HEK293 (cell line): ENCODE results near the gene PTGES3L.

ENCODE experiments used
- ATF2 ChIP-seq: fragments of 450-650 bp; formaldehyde crosslinking; IDR thresholded peaks from 2 replicates; pipeline ENCODE4 v1.5.1; 2016; ENCODE audit warnings: missing biosample characterization, missing genetic modification characterization, low read depth
- CTCF ChIP-seq: fragments of 450-650 bp; formaldehyde crosslinking; IDR thresholded peaks from 2 replicates; pipeline ENCODE4 v1.5.1; 2016; ENCODE audit warnings: missing biosample characterization, missing genetic modification characterization
- SP2 ChIP-seq: fragments of 450-650 bp; formaldehyde crosslinking; IDR thresholded peaks from 2 replicates; pipeline ENCODE4 v1.5.1; 2016; ENCODE audit warnings: missing biosample characterization, missing genetic modification characterization
- ZBTB7A ChIP-seq: fragments of 450-650 bp; formaldehyde crosslinking; IDR thresholded peaks from 2 replicates; pipeline ENCODE4 v1.5.1; 2016; ENCODE audit warnings: low read depth, missing biosample characterization, missing genetic modification characterization

GRCh38 chr17:43025290-43025657 is 45.4 kb upstream of the PTGES3L start:
- no peak; the same call in 1 of the 2 replicates for TF ChIP-seq SP2 (tag by site-specific recombination)
- TF ChIP-seq ZBTB7A (tag by site-specific recombination), result 0 out of 2 replicates have a peak, but pooled peaks have one; percentile 62
- no peak for TF ChIP-seq ATF2 (tag by site-specific recombination)
- no peak for TF ChIP-seq CTCF (tag by site-specific recombination)
